ENCODE measurements around the gene SHFL. TPM values are rescaled to one million over a fixed set of nuclear protein-coding genes. Genes with fewer than 3 reads are reported as not detected.
A peak's percentile ranks its signal among the peaks of the same experiment; 100 is the strongest.

SHFL gene
- polyA plus RNA-seq, 3 donors = 12.6 to 106 (median 17.6) TPM

DNA sequence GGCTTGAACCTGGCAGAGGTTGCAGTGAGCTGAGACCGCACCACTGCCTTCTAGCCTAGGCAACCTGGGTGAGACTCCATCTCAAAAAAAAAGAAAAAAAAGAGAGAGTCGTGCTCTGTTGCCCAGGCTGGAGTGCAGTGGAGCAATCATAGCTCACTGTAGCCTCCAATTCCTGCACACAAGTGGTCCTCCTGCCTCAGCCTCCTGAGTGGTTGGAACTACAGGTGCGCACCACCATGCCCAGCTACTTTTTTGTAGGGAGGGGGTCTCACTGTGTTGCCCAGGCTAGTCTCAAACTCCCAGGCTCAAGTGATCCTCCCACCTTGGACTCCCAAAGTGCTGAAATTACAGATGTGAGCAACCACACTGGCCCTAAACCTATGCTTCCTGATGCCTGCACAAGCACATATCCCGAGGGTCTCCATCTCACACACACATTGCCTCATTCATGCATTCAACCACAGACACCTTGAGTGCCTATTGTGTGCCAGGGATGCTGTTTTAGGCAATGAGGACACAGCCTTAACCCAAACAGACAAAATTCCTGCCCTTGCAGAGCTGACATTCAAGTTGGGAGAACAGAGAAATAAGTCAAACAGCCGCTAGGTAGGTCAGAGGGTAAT is 14.2 kb downstream of the SHFL start:
- Histone ChIP-seq H3K4me2 (replicated peaks; ENCODE audit: extremely low read depth, low read length, poor library complexity, severe bottlenecking) (no peak overlapping the region), H3K36me3 (replicated peaks in 1 of 2; ENCODE audit: control insufficient read depth in 1 of 2, insufficient read depth in 2 of 2, low read length in 2 of 2) (no peaks in the 10 kb centered on the region), H3K27ac (ENCODE audit: low read depth in 1 of 2, low read length in 2 of 2) (no peak overlapping the region), H3K9me3 (replicated peaks in 1 of 2; ENCODE audit: control insufficient read depth in 1 of 2, insufficient read depth in 1 of 2, low read length in 2 of 2) (peaks cover 0 to 3% of the 10 kb centered on the region in 2 donors), H4K20me1 (ENCODE audit: insufficient read depth, low read length) (no peaks in the 10 kb centered on the region), H3K4me3 (replicated peaks in 1 of 3; ENCODE audit: low read depth in 2 of 3, low read length in 3 of 3) (no peak overlapping the region), H3K79me2 (ENCODE audit: insufficient read depth, low read length) (no peaks in the 10 kb centered on the region), H3K27me3 (ENCODE audit: control insufficient read depth in 2 of 2, insufficient read depth in 2 of 2, low read length in 2 of 2) (no peaks in the 10 kb centered on the region), H3K4me1 (ENCODE audit: control insufficient read depth in 1 of 2, insufficient read depth in 2 of 2, low read length in 2 of 2) (peaks cover 38 to 43% of the 10 kb centered on the region in 2 donors), H3K9ac (ENCODE audit: insufficient read depth, low read length, poor library complexity, severe bottlenecking) (no peak overlapping the region), H2AFZ (ENCODE audit: insufficient read depth, low read depth, low read length, poor library complexity, severe bottlenecking) (no peak overlapping the region)
- TF ChIP-seq, protein P1, sequence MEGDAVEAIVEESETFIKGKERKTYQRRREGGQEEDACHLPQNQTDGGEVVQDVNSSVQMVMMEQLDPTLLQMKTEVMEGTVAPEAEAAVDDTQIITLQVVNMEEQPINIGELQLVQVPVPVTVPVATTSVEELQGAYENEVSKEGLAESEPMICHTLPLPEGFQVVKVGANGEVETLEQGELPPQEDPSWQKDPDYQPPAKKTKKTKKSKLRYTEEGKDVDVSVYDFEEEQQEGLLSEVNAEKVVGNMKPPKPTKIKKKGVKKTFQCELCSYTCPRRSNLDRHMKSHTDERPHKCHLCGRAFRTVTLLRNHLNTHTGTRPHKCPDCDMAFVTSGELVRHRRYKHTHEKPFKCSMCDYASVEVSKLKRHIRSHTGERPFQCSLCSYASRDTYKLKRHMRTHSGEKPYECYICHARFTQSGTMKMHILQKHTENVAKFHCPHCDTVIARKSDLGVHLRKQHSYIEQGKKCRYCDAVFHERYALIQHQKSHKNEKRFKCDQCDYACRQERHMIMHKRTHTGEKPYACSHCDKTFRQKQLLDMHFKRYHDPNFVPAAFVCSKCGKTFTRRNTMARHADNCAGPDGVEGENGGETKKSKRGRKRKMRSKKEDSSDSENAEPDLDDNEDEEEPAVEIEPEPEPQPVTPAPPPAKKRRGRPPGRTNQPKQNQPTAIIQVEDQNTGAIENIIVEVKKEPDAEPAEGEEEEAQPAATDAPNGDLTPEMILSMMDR (IDR thresholded peaks at IDR 0.05) = no peak
- H3K4me3 Mint-ChIP-seq = no peak overlapping the region
- peaks cover 1 to 6% (median 3%) of the 10 kb centered on the region in 3 donors for H3K27me3 Mint-ChIP-seq (ENCODE audit: low read depth in 3 of 3)
- WGBS (ENCODE audit: insufficient coverage) = 93% methylated on average over 3 of the region's 5 CpGs
- H3K4me1 Mint-ChIP-seq = peaks cover 37% of the 10 kb centered on the region
- no peak overlapping the region for H3K27ac Mint-ChIP-seq
- intact Hi-C loops (cut with micrococcal nuclease) = loop anchor here in 1 of 2 donors (10.0 kb wide), 1 partner anchor 95 kb away; the partner anchor contains the start of gene DNMT1
- no peaks in the 10 kb centered on the region for H3K36me3 Mint-ChIP-seq
- peaks cover 0 to 6% (median 0%) of the 10 kb centered on the region in 7 donors for H3K9me3 Mint-ChIP-seq
- DNase-seq = no peak

DNA sequence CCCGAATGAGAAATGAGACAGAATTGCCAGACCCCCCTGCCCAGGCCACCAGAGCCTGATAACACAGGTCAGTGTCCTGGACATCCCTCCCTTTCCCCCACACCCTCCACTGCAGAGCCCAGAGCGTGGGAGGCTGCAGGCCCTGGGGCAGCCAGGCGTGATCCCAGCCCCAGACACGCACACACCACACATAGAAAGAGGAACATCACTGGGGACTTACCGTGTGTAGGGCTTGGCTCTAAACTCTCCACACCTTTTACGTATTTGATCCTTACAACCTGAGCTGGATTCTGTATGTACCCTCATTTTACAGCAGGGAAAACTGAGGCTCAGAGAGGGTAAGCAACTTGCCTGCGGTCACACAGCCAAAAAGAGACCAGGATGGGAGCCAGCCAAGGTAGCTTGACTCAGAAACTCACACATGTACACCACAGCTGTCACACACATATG is 16.7 kb downstream of the SHFL start:
- DNase-seq = peak; percentile 42 to 68 (median 51)
- WGBS (ENCODE audit: insufficient coverage) = 67% methylated on average over 3 of the region's 7 CpGs
- Mint-ChIP-seq H3K4me3 (no peak overlapping the region), H3K27me3 (ENCODE audit: low read depth in 3 of 3) (peaks cover 3 to 6% (median 3%) of the 10 kb centered on the region in 3 donors), H3K4me1 (peaks cover 45% of the 10 kb centered on the region), H3K9me3 (peaks cover 0 to 2% (median 0%) of the 10 kb centered on the region in 7 donors), H3K27ac (peak overlapping the region in 2 of 7 donors; percentile 35 to 90), H3K36me3 (peaks cover 9 to 11% of the 10 kb centered on the region in 2 donors)
- intact Hi-C loops (cut with micrococcal nuclease) = loop anchor here in 1 of 2 donors (10.0 kb wide), 1 partner anchor 92 kb away; the partner anchor contains the start of gene DNMT1
- Histone ChIP-seq H3K9ac (ENCODE audit: insufficient read depth, low read length, poor library complexity, severe bottlenecking) (peak overlapping the region; percentile 54), H3K79me2 (ENCODE audit: insufficient read depth, low read length) (peaks cover 17% of the 10 kb centered on the region), H3K27me3 (ENCODE audit: control insufficient read depth in 2 of 2, insufficient read depth in 2 of 2, low read length in 2 of 2) (no peaks in the 10 kb centered on the region), H3K9me3 (replicated peaks in 1 of 2; ENCODE audit: control insufficient read depth in 1 of 2, insufficient read depth in 1 of 2, low read length in 2 of 2) (no peaks in the 10 kb centered on the region), H3K4me1 (ENCODE audit: control insufficient read depth in 1 of 2, insufficient read depth in 2 of 2, low read length in 2 of 2) (peaks cover 40 to 47% of the 10 kb centered on the region in 2 donors), H3K36me3 (replicated peaks in 1 of 2; ENCODE audit: control insufficient read depth in 1 of 2, insufficient read depth in 2 of 2, low read length in 2 of 2) (peaks cover 6% of the 10 kb centered on the region in 2 donors), H2AFZ (ENCODE audit: insufficient read depth, low read depth, low read length, poor library complexity, severe bottlenecking) (peak overlapping the region; percentile 81), H3K4me3 (replicated peaks in 1 of 3; ENCODE audit: low read depth in 2 of 3, low read length in 3 of 3) (no peak overlapping the region), H3K27ac (ENCODE audit: low read depth in 1 of 2, low read length in 2 of 2) (peak overlapping the region; percentile 48 to 75), H4K20me1 (ENCODE audit: insufficient read depth, low read length) (peaks cover 12% of the 10 kb centered on the region), H3K4me2 (replicated peaks; ENCODE audit: extremely low read depth, low read length, poor library complexity, severe bottlenecking) (peak overlapping the region; percentile 51)
- TF ChIP-seq, protein P1 (IDR thresholded peaks at IDR 0.05) = no peak
